Gastrocnemius medialis (tissue), 4 donors: ENCODE results near the gene RAB33B. TPM values are rescaled to one million over a fixed set of nuclear protein-coding genes. Genes with fewer than 3 reads are reported as not detected.
A peak's percentile ranks its signal among the peaks of the same experiment; 100 is the strongest.

ENCODE experiments used
- ATAC-seq, 2 donors: fragments of 150-250 bp; one replicate each; pipeline ENCODE4 v1.9.1; 2016
- DNase-seq, 2 donors: peaks; one replicate each; pipeline ENCODE4 v3.0.0-alpha.2; 2019
- H3K27ac ChIP-seq, 4 donors: fragments of 200-600 bp; sonication (generic); 1 replicate in 1 of 4; 2 replicates in 3 of 4; pipeline ENCODE4 v1.5.1; 2016 to 2018; ENCODE audit warnings: mild to moderate bottlenecking in 2 of 4, moderate library complexity in 1 of 4
- H3K27me3 ChIP-seq, 3 donors: fragments of 200-600 bp; sonication (generic) in 2 of 3; 1 replicate in 1 of 3; 2 replicates in 2 of 3; pipeline versions ENCODE4 v1.5.1 to v1.6.0; 2016 to 2019; ENCODE audit warnings: mild to moderate bottlenecking in 1 of 3, moderate library complexity in 1 of 3
- H3K36me3 ChIP-seq, 2 donors: fragments of 200-600 bp; sonication (generic) in 1 of 2; one replicate each; pipeline ENCODE4 v1.5.1; 2017 to 2018
- H3K4me1 ChIP-seq, 2 donors: fragments of 200-600 bp; sonication (generic) in 1 of 2; one replicate each; pipeline ENCODE4 v1.5.1; 2016 to 2017; ENCODE audit warnings: mild to moderate bottlenecking in 2 of 2
- H3K4me3 ChIP-seq, 4 donors: fragments of 200-600 bp; sonication (generic) in 3 of 4; 1 replicate in 1 of 4; 2 replicates in 3 of 4; pipeline ENCODE4 v1.5.1; 2016 to 2019; ENCODE audit warnings: mild to moderate bottlenecking in 2 of 4
- H3K9me3 ChIP-seq, 3 donors: fragments of 200-600 bp; sonication (generic) in 2 of 3; 1 replicate in 1 of 3; 2 replicates in 2 of 3; pipeline ENCODE4 v1.5.1; 2016 to 2019
- CTCF ChIP-seq, 5 experiments: fragments of 450-650 bp in 3 of 5; fragments of 200-600 bp in 2 of 5; sonication (generic) in 2 of 5; IDR thresholded peaks in 4 of 5; conservative IDR thresholded peaks in 1 of 5; 1 replicate in 4 of 5; 2 replicates in 1 of 5; pipeline ENCODE4 v1.5.1; 2016 to 2019; ENCODE audit warnings: antibody characterized with exemption in 5 of 5, mild to moderate bottlenecking in 3 of 5, moderate library complexity in 3 of 5
- POLR2A ChIP-seq, 2 donors: fragments of 450-650 bp; IDR thresholded peaks; one replicate each; pipeline ENCODE4 v1.6.1; 2017; ENCODE audit warnings: antibody characterized with exemption in 2 of 2, mild to moderate bottlenecking in 2 of 2, moderate library complexity in 2 of 2
- in situ Hi-C, 4 donors: fragments of 200-750 bp; cut with MboI; loops; one replicate each; pipeline versions ENCODE4 v1.15.0 to v1.8.0; 2017; ENCODE audit warnings: low sequenced_read_pairs in 4 of 4
- intact Hi-C: fragments of 100-400 bp; cut with DNase I; formaldehyde crosslinking; loops from one replicate; pipeline ENCODE4 v1.15.1; 2023; ENCODE audit warnings: low total_unique reads
- total RNA-seq, 4 donors: library from RNA; depleted of rRNA; stranded (reverse); fragments of >200 nt; gene quantifications; one replicate each; pipeline versions ENCODE4 v1.1.0 to v1.2.3, GENCODE V29; 2016

The RAB33B gene
- total RNA-seq, 4 donors from 2014 or later: 3.3 to 7.5 (median 5.7) TPM

GRCh38 chr4:139515531-139515958, 61.6 kb downstream of the RAB33B start:
- intact Hi-C loops: no loop called here
- H3K27ac ChIP-seq: peak overlapping the region; percentile 61 to 83 (median 80)
- DNase-seq: peak in 1 of 2 donors; percentile 40

GRCh38 chr4:139521754-139522401, 68.0 kb downstream of the RAB33B start:
- H3K36me3 ChIP-seq: peaks cover 2 to 63% of the 10 kb centered on the region in 2 donors
- ATAC-seq: no peak
- no peak overlapping the region for H3K4me3 ChIP-seq
- TF ChIP-seq CTCF (IDR thresholded peaks at IDR 0.05 in 4 of 5, conservative IDR thresholded peaks at IDR 0.05 in 1 of 5) (no peak), POLR2A (IDR thresholded peaks at IDR 0.05) (no peak)
- H3K9me3 ChIP-seq: no peaks in the 10 kb centered on the region
- DNase-seq: no peak
- peaks cover 4 to 18% of the 10 kb centered on the region in 2 donors for H3K4me1 ChIP-seq
- no peaks in the 10 kb centered on the region for H3K27me3 ChIP-seq
- intact Hi-C loops (no loop called here), in situ Hi-C loops (loop anchor here in 1 of 4 donors (25.0 kb wide), 1 partner anchor 485 kb away; no protein-coding TSS in a partner anchor)
- H3K27ac ChIP-seq: peak overlapping the region in 3 of 4 donors; percentile 0 to 39 (median 21)

More at GRCh38 chr4:139515531-139515958, 61.6 kb downstream of the RAB33B start:
- Histone ChIP-seq H3K9me3 (no peaks in the 10 kb centered on the region), H3K4me3 (no peak overlapping the region), H3K4me1 (peaks cover 37 to 50% of the 10 kb centered on the region in 2 donors), H3K27me3 (no peaks in the 10 kb centered on the region), H3K36me3 (peaks cover 2 to 48% of the 10 kb centered on the region in 2 donors)
- ATAC-seq: peak; percentile 84 to 92
- TF ChIP-seq CTCF (IDR thresholded peaks at IDR 0.05 in 4 of 5, conservative IDR thresholded peaks at IDR 0.05 in 1 of 5) (no peak), POLR2A (IDR thresholded peaks at IDR 0.05) (no peak)
- in situ Hi-C loops: loop anchor here in 1 of 4 donors (25.0 kb wide), 1 partner anchor 478 kb away; no protein-coding TSS in a partner anchor

GRCh38 chr4:139522457-139522856, 68.5 kb downstream of the RAB33B start:
- DNase-seq (no peak), ATAC-seq (no peak)
- in situ Hi-C loops (loop anchor here in 1 of 4 donors (25.0 kb wide), 1 partner anchor 485 kb away; no protein-coding TSS in a partner anchor), intact Hi-C loops (no loop called here)
- no peak overlapping the region for H3K4me3 ChIP-seq
- no peaks in the 10 kb centered on the region for H3K27me3 ChIP-seq
- TF ChIP-seq CTCF (IDR thresholded peaks at IDR 0.05 in 4 of 5, conservative IDR thresholded peaks at IDR 0.05 in 1 of 5): peak in 1 of 5 experiments; percentile 13
- no peak for TF ChIP-seq POLR2A (IDR thresholded peaks at IDR 0.05)
- H3K4me1 ChIP-seq: peaks cover 4 to 19% of the 10 kb centered on the region in 2 donors
- H3K36me3 ChIP-seq: peaks cover 2 to 60% of the 10 kb centered on the region in 2 donors
- peak overlapping the region in 3 of 4 donors; percentile 0 to 39 (median 21) for H3K27ac ChIP-seq
- H3K9me3 ChIP-seq: no peaks in the 10 kb centered on the region

GRCh38 chr4:139523076-139523475, 69.2 kb downstream of the RAB33B start:
- Histone ChIP-seq H3K27ac (peak overlapping the region in 1 of 4 donors; percentile 21), H3K27me3 (no peaks in the 10 kb centered on the region), H3K4me3 (no peak overlapping the region), H3K4me1 (peaks cover 4 to 19% of the 10 kb centered on the region in 2 donors), H3K9me3 (no peaks in the 10 kb centered on the region), H3K36me3 (peaks cover 0 to 60% of the 10 kb centered on the region in 2 donors)
- no peak for ATAC-seq
- in situ Hi-C loops: loop anchor here in 1 of 4 donors (25.0 kb wide), 1 partner anchor 486 kb away; no protein-coding TSS in a partner anchor
- TF ChIP-seq CTCF (IDR thresholded peaks at IDR 0.05 in 4 of 5, conservative IDR thresholded peaks at IDR 0.05 in 1 of 5) (no peak), POLR2A (IDR thresholded peaks at IDR 0.05) (no peak)
- intact Hi-C loops: no loop called here
- no peak for DNase-seq
